ENCODE data around the gene PAK4. TPM values are rescaled to one million over a fixed set of nuclear protein-coding genes. Genes with fewer than 3 reads are reported as not detected.
A peak's percentile ranks its signal among the peaks of the same experiment; 100 is the strongest.

The PAK4 gene
- total and polyA plus RNA-seq, 2 of the 8 experiments (the other 6 are each of a cell fraction or from before 2014, with no cell fraction given), result 50.7 to 64.4 TPM

DNA sequence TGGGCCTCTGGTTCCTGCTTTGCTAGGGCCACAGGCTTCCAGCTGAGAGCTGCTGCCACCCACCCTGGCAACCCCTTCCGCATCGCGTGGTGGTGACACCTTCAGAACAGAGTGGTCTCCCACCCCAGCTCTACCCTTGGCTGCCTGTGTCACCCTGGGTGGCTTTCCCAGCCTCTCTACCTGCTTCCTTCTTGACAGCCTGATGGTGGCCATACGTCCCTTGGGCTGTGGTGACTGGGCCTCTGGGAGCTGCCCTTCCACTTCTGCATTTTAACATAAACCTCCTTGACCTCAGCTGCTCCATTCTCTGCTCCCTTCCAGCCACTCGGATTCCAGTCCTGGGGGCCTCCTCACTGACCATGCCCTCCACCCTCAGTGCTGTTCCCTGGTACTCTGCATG is 17.0 kb downstream of the PAK4 start:
- Histone ChIP-seq H3K79me2 (ENCODE audit: control insufficient read depth in 1 of 2, insufficient read depth in 2 of 2, low read length in 2 of 2) (peaks cover 2 to 68% of the 10 kb centered on the region in 2 experiments; a peak in 3 of 4 replicates), H3K4me1 (replicated peaks in 1 of 4; ENCODE audit: control insufficient read depth in 3 of 4, insufficient read depth in 4 of 4, low read length in 3 of 4) (peaks cover 35 to 66% (median 46%) of the 10 kb centered on the region in 4 experiments), H3K36me3 (ENCODE audit: control insufficient read depth in 2 of 4, insufficient read depth in 4 of 4, low read length in 3 of 4) (no peaks in the 10 kb centered on the region), H4K91ac (replicated peaks; ENCODE audit: insufficient read length, low read length) (no peak overlapping the region), H3K27ac (ENCODE audit: low read depth, low read length) (no peak overlapping the region), H4K5ac (ENCODE audit: insufficient read length, low read depth, low read length) (no peak overlapping the region), H3K23ac (ENCODE audit: insufficient read length) (no peak overlapping the region), H3K4me2 (ENCODE audit: insufficient read depth in 1 of 2, low read depth in 2 of 2, low read length in 2 of 2) (no peak overlapping the region), H3K9me3 (ENCODE audit: insufficient read depth in 2 of 2, low read depth in 1 of 2, low read length in 1 of 2) (no peaks in the 10 kb centered on the region), H2BK20ac (ENCODE audit: low read length) (no peak overlapping the region), H3K23me2 (ENCODE audit: low read depth, low read length) (peaks cover 2% of the 10 kb centered on the region; the same call in 1 of the 2 replicates), H2AK5ac (ENCODE audit: low read depth, low read length) (no peak overlapping the region), H3K18ac (ENCODE audit: extremely low read depth, low read length) (peak overlapping the region; percentile 32; the same call in 1 of the 2 replicates), H3K27me3 (replicated peaks in 1 of 4; ENCODE audit: control insufficient read depth in 3 of 4, extremely low read depth in 1 of 4, insufficient read depth in 3 of 4, low read length in 3 of 4) (no peaks in the 10 kb centered on the region), H4K20me1 (replicated peaks in 1 of 2; ENCODE audit: control insufficient read depth in 1 of 2, insufficient read depth in 2 of 2, low read length in 2 of 2) (peaks cover 5 to 24% of the 10 kb centered on the region in 2 experiments), H3K4ac (replicated peaks; ENCODE audit: insufficient read length, low read depth, low read length) (no peak overlapping the region), H3K56ac (replicated peaks; ENCODE audit: insufficient read length, low read depth, low read length) (no peak overlapping the region), H3K79me1 (ENCODE audit: low read depth, low read length) (peaks cover 33% of the 10 kb centered on the region), H3K4me3 (ENCODE audit: extremely low read depth in 1 of 4, insufficient read depth in 2 of 4, low read depth in 3 of 4, low read length in 4 of 4) (no peak overlapping the region), H2BK120ac (replicated peaks; ENCODE audit: low read depth, low read length) (no peak overlapping the region), H2BK12ac (ENCODE audit: low read depth, low read length) (no peak overlapping the region; the same call in 1 of the 2 replicates), H2BK5ac (ENCODE audit: low read depth, low read length) (no peak overlapping the region), H2BK15ac (ENCODE audit: low read length) (0 out of 2 replicates have a peak overlapping the region, but pooled peaks have one; percentile 81), H4K8ac (ENCODE audit: extremely low read depth, insufficient read depth, low read length) (no peak overlapping the region), H2AFZ (ENCODE audit: low read length) (no peak overlapping the region), H3K9ac (replicated peaks in 1 of 4; ENCODE audit: extremely low read depth in 1 of 4, low read depth in 3 of 4, low read length in 3 of 4) (no peak overlapping the region), H3K14ac (ENCODE audit: insufficient read length) (no peak overlapping the region)
- POLR2A ChIA-PET (ENCODE audit: partially characterized antibody), result interaction anchor here (1.1 to 1.5 kb wide), 2 partner anchors 9 to 41 kb away, joined by 3 read pairs; no protein-coding TSS in a partner anchor
- 89% methylated on average over 5 of the region's 5 CpGs; no CpG with 5 or more reads in 1 of the 2 experiments for WGBS, 2 experiments (ENCODE audit: extremely low coverage in 1 of 2, insufficient coverage in 1 of 2, insufficient read length in 1 of 2, insufficient replicate concordance in 2 of 2, low coverage in 1 of 2, low lambda C conversion rate in 2 of 2, missing lambda C conversion rate in 1 of 2)
- FAIRE-seq, result no peak
- no peak for TF ChIP-seq HDAC2 (IDR thresholded peaks at IDR 0.05; ENCODE audit: borderline replicate concordance in 1 of 2, low read depth in 2 of 2, low read length in 2 of 2)
- DNase-seq (ENCODE audit: low read depth in 1 of 2, low spot score in 2 of 2), result no peak
- CTCF ChIA-PET (ENCODE audit: partially characterized antibody), result interaction anchor here (0.6 to 3.2 kb wide), 4 partner anchors 9 to 90 kb away, joined by 3 to 11 read pairs (median 4); no protein-coding TSS in a partner anchor
